ENCODE measurements around the gene MYLK. TPM values are rescaled to one million over a fixed set of nuclear protein-coding genes. Genes with fewer than 3 reads are reported as not detected.

The MYLK gene
- total RNA-seq, 1 donor from 2014 or later = 50.5 TPM

GRCh38 chr3:123637841-123638240 lies 246.3 kb downstream of the MYLK start:
- Histone ChIP-seq H3K36me3 (ENCODE audit: insufficient read depth, low read length) (peaks cover 13% of the 10 kb centered on the region), H3K27me3 (ENCODE audit: insufficient read depth, low read length) (no peaks in the 10 kb centered on the region), H3K4me3 (ENCODE audit: insufficient read depth, low read depth, low read length) (no peak overlapping the region), H3K79me2 (ENCODE audit: insufficient read depth, low read length) (no peaks in the 10 kb centered on the region), H3K27ac (ENCODE audit: low read depth, low read length) (no peak overlapping the region), H3K9ac (ENCODE audit: low read length) (no peak overlapping the region), H3K4me2 (ENCODE audit: low read length) (no peak overlapping the region), H4K20me1 (ENCODE audit: insufficient read depth, low read length) (no peaks in the 10 kb centered on the region), H3K9me3 (ENCODE audit: insufficient read depth, low read depth, low read length) (no peaks in the 10 kb centered on the region), H3K4me1 (ENCODE audit: insufficient read depth, low read length) (peaks cover 4% of the 10 kb centered on the region), H2AFZ (ENCODE audit: low read depth, low read length) (no peak overlapping the region)
- Mint-ChIP-seq H3K27me3 (ENCODE audit: low read depth, unreplicated experiment) (peaks cover 4% of the 10 kb centered on the region), H3K27ac (ENCODE audit: unreplicated experiment) (no peak overlapping the region), H3K4me1 (ENCODE audit: low read depth, unreplicated experiment) (peaks cover 41% of the 10 kb centered on the region), H3K9me3 (ENCODE audit: unreplicated experiment) (no peaks in the 10 kb centered on the region), H3K36me3 (ENCODE audit: low read depth, unreplicated experiment) (peaks cover 32% of the 10 kb centered on the region), H3K4me3 (ENCODE audit: unreplicated experiment) (no peak overlapping the region)
- TF ChIP-seq CTCF (IDR thresholded peaks at IDR 0.05; ENCODE audit: insufficient read depth, low read depth, low read length) (no peak), EZH2 (IDR thresholded peaks at IDR 0.05; ENCODE audit: insufficient read depth, low read length) (no peak)
- DNase-seq (ENCODE audit: low read depth) (no peak), FAIRE-seq (no peak)

- no peak overlapping the region for H3K4me3 Mint-ChIP-seq (ENCODE audit: unreplicated experiment)
- no peaks in the 10 kb centered on the region for H4K20me1 ChIP-seq (ENCODE audit: insufficient read depth, low read length)
These were observed 247.0 kb downstream of the MYLK start for GRCh38 chr3:123637131-123637530.

GRCh38 chr3:123636431-123636841 lies 247.7 kb downstream of the MYLK start:
- Histone ChIP-seq H3K36me3 (ENCODE audit: insufficient read depth, low read length) (peaks cover 13% of the 10 kb centered on the region), H3K4me3 (ENCODE audit: insufficient read depth, low read depth, low read length) (no peak overlapping the region), H3K4me2 (ENCODE audit: low read length) (no peak overlapping the region), H3K79me2 (ENCODE audit: insufficient read depth, low read length) (no peaks in the 10 kb centered on the region), H2AFZ (ENCODE audit: low read depth, low read length) (no peak overlapping the region), H4K20me1 (ENCODE audit: insufficient read depth, low read length) (no peaks in the 10 kb centered on the region), H3K4me1 (ENCODE audit: insufficient read depth, low read length) (peaks cover 7% of the 10 kb centered on the region), H3K9ac (ENCODE audit: low read length) (no peak overlapping the region), H3K9me3 (ENCODE audit: insufficient read depth, low read depth, low read length) (no peaks in the 10 kb centered on the region), H3K27me3 (ENCODE audit: insufficient read depth, low read length) (no peaks in the 10 kb centered on the region), H3K27ac (ENCODE audit: low read depth, low read length) (no peak overlapping the region)
- peak overlapping the region; percentile 69 for H3K27ac Mint-ChIP-seq (ENCODE audit: unreplicated experiment)
- DNase-seq (ENCODE audit: low read depth) (no peak), FAIRE-seq (no peak)
- TF ChIP-seq CTCF (IDR thresholded peaks at IDR 0.05; ENCODE audit: insufficient read depth, low read depth, low read length) (no peak), EZH2 (IDR thresholded peaks at IDR 0.05; ENCODE audit: insufficient read depth, low read length) (no peak)
- H3K4me3 Mint-ChIP-seq (ENCODE audit: unreplicated experiment) = peak overlapping the region; percentile 45
- H3K27me3 Mint-ChIP-seq (ENCODE audit: low read depth, unreplicated experiment) = peaks cover 4% of the 10 kb centered on the region
- H3K4me1 Mint-ChIP-seq (ENCODE audit: low read depth, unreplicated experiment) = peaks cover 42% of the 10 kb centered on the region
- peaks cover 32% of the 10 kb centered on the region for H3K36me3 Mint-ChIP-seq (ENCODE audit: low read depth, unreplicated experiment)
- no peaks in the 10 kb centered on the region for H3K9me3 Mint-ChIP-seq (ENCODE audit: unreplicated experiment)

More at GRCh38 chr3:123637131-123637530, 247.0 kb downstream of the MYLK start:
- peaks cover 42% of the 10 kb centered on the region for H3K4me1 Mint-ChIP-seq (ENCODE audit: low read depth, unreplicated experiment)
- peaks cover 13% of the 10 kb centered on the region for H3K36me3 ChIP-seq (ENCODE audit: insufficient read depth, low read length)
- no peak overlapping the region for H3K4me3 ChIP-seq (ENCODE audit: insufficient read depth, low read depth, low read length)
- H2AFZ ChIP-seq (ENCODE audit: low read depth, low read length) = no peak overlapping the region
- no peak overlapping the region for H3K27ac Mint-ChIP-seq (ENCODE audit: unreplicated experiment)
- DNase-seq (ENCODE audit: low read depth) (no peak), FAIRE-seq (no peak)
- H3K9me3 Mint-ChIP-seq (ENCODE audit: unreplicated experiment) = no peaks in the 10 kb centered on the region
- peaks cover 30% of the 10 kb centered on the region for H3K36me3 Mint-ChIP-seq (ENCODE audit: low read depth, unreplicated experiment)
- H3K9ac ChIP-seq (ENCODE audit: low read length) = no peak overlapping the region
- H3K4me1 ChIP-seq (ENCODE audit: insufficient read depth, low read length) = peaks cover 7% of the 10 kb centered on the region
- H3K27ac ChIP-seq (ENCODE audit: low read depth, low read length) = no peak overlapping the region
- no peak overlapping the region for H3K4me2 ChIP-seq (ENCODE audit: low read length)
- no peaks in the 10 kb centered on the region for H3K79me2 ChIP-seq (ENCODE audit: insufficient read depth, low read length)
- no peaks in the 10 kb centered on the region for H3K27me3 ChIP-seq (ENCODE audit: insufficient read depth, low read length)
- no peak for TF ChIP-seq EZH2 (IDR thresholded peaks at IDR 0.05; ENCODE audit: insufficient read depth, low read length)
- peaks cover 4% of the 10 kb centered on the region for H3K27me3 Mint-ChIP-seq (ENCODE audit: low read depth, unreplicated experiment)
- no peaks in the 10 kb centered on the region for H3K9me3 ChIP-seq (ENCODE audit: insufficient read depth, low read depth, low read length)

Measured in astrocyte (in vitro differentiated cells and primary cell).